ENCODE data around the gene TTC34. TPM values are rescaled to one million over a fixed set of nuclear protein-coding genes. Genes with fewer than 3 reads are reported as not detected.

TTC34 gene
- total and polyA plus RNA-seq, 9 of the 15 experiments (the other 6 are each of a cell fraction or from before 2014, with no cell fraction given) = 0.03 to 0.38 (median 0.05) TPM; not detected in 2

DNA sequence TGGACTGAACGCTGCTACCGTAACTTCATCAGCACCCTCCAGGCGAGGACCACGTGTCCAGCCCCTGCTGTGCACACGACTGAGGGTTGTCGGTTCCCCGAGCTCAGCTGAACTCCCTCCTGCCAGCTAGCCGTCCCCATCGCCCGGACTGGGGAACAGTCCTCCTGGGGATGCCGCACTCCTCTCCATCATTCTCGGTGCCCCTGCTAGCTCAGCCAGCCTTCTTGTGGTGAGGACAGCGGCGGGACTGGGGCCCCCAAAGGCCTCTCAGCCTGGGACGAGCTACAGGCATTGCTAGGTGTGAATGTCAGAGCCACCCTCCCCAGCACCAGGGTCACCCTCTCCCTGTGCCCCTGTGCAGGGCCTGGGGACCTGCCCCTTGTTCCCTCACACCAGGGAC is 8.8 kb upstream of the TTC34 start (continued):
- TF ChIP-seq, protein P1, sequence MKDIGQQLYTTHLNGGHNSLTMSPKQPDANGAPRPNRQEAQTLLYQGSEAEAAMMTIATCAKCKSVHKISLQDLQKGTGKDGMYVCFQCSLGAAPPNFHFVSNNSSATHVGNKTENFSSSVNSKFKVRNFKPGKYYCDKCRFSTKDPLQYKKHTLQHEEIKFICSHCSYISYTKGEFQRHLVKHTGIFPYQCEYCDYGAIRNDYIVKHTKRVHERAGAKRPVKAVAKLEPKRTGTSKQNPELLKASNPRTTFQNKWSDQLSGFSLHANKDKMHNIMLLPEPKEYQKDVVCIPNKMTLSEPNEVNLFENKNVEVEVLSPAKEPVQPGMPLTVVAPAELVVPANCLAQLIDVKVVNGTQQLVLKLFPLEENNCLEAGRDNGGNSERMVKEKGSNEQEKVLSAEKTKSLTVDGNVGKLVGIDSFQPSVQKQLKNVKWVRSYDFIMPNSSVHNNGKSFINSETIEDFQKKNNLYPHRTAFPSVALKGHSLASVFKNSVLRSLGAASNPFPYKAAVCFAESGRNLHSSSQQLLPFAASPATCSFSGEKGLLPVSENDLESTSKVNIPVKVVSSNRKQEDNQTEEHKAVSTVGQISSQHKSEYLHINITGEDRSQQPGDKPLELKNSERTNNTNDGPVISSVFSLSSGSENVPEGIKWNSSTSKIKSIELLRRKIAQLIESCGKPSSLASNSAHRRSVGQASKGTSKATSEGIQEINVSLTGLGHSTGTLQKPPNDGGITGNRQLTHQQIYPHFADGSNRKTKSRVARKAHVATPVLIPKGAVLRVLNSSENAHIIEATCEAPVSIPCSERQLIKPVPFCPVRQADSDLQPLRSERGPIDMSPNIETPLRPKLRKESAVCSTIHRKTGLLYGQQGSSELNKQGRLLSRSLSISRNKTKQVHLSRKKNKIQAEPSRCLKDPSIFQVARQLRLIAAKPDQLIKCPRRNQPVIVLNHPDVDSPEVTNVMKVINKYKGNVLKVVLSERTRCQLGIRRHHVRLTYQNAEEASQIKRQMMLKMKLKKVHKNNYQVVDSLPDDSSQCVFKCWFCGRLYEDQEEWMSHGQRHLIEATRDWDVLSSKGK (CRISPR knock-in tag; IDR thresholded peaks at IDR 0.05) = no peak
- TF ChIP-seq DIDO1 (tag; IDR thresholded peaks at IDR 0.05; ENCODE audit: low read depth) (no peak), DDX20 (tag; IDR thresholded peaks at IDR 0.05; ENCODE audit: low read depth) (no peak), RBFOX2 (IDR thresholded peaks at IDR 0.05; ENCODE audit: low read depth, low read length) (no peak), ZNF778 (CRISPR knock-in tag; IDR thresholded peaks at IDR 0.05) (no peak), KDM4B (IDR thresholded peaks at IDR 0.05; ENCODE audit: borderline replicate concordance in 2 of 2, low read depth in 1 of 2) (no peak), HDAC1 (IDR thresholded peaks at IDR 0.05) (no peak)
- TF ChIP-seq, protein P2, sequence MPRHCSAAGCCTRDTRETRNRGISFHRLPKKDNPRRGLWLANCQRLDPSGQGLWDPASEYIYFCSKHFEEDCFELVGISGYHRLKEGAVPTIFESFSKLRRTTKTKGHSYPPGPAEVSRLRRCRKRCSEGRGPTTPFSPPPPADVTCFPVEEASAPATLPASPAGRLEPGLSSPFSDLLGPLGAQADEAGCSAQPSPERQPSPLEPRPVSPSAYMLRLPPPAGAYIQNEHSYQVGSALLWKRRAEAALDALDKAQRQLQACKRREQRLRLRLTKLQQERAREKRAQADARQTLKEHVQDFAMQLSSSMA (CRISPR knock-in tag; IDR thresholded peaks at IDR 0.05) = no peak
